Pancreas (tissue), 10 donors: ENCODE measurements around the gene PIGN. TPM values are rescaled to one million over a fixed set of nuclear protein-coding genes. Genes with fewer than 3 reads are reported as not detected.

ENCODE experiments used
- ATAC-seq, 4 donors: fragments of 200-7000 bp; cut with Tn5 transposase; one replicate each; pipeline versions ENCODE4 v1.8.0 to v1.9.1; 2020; ENCODE audit warnings: mild to moderate bottlenecking in 4 of 4, moderate library complexity in 4 of 4
- DNase-seq, 6 donors: peaks; one replicate each; pipeline ENCODE4 v3.0.0-alpha.2; 2020
- FAIRE-seq: peaks from 2 replicates; lab custom pipeline; 2012; peaks lifted over from hg19 to GRCh38; lab: Jason Lieb, UNC
- H3K27ac ChIP-seq, 4 donors: fragments of 200-600 bp; sonication (generic); 1 replicate in 3 of 4; 2 replicates in 1 of 4; pipeline versions ENCODE4 v1.5.0 to v1.8.0; 2020
- H3K27me3 ChIP-seq, 4 donors: fragments of 200-600 bp; one replicate each; pipeline ENCODE4 v1.8.0; 2021
- H3K36me3 ChIP-seq, 3 donors: fragments of 200-600 bp; sonication (generic) in 1 of 3; one replicate each; pipeline versions ENCODE4 v1.5.0 to v1.8.0; 2020 to 2021
- H3K4me1 ChIP-seq, 3 donors: fragments of 200-600 bp; one replicate each; pipeline ENCODE4 v1.8.0; 2021
- H3K4me3 ChIP-seq, 4 donors: fragments of 200-600 bp; sonication (generic) in 2 of 4; one replicate each; pipeline versions ENCODE4 v1.5.0 to v1.8.0; 2020 to 2021
- H3K9me3 ChIP-seq, 4 donors: fragments of 200-600 bp; one replicate each; pipeline ENCODE4 v1.8.0; 2021
- WGBS, 2 donors: extraction: QIAGEN DNeasy Blood & Tissue Kit; methylation state at CpG; one replicate each; pipeline ENCODE4 v1.1.7; 2013; 5-methylcytosine and 5-hydroxymethylcytosine counted together
- intact Hi-C, 3 donors: fragments of 100-400 bp; cut with DNase I; formaldehyde crosslinking; loops; one replicate each; pipeline versions ENCODE4 v1.11.1 to v1.14.2; 2022
- polyA plus RNA-seq, 2 donors: library from polyadenylated mRNA; stranded (reverse); fragments of 200-250 nt; gene quantifications; one replicate each; pipeline ENCODE4 v1.2.3, GENCODE V29; 2013
- total RNA-seq, 6 donors: library from RNA; stranded (reverse); fragmentation: NEBNext Ultra II Directional in 4 of 6; extraction: Animal tissue kit (Norgen Biotek cat#: 25700) in 4 of 6; gene quantifications; one replicate each; pipeline versions ENCODE4 v1.2.1 to v1.2.4, GENCODE V29; 2021 to 2023
- TF ChIP-seq, protein P1 (sequence below), 4 donors: fragments of 200-600 bp; sonication (generic) in 3 of 4; IDR thresholded peaks; one replicate each; pipeline versions ENCODE4 v1.5.0 to v1.8.0; 2021; ENCODE audit warnings: antibody characterized with exemption in 4 of 4
- donor health status: healthy with polysubstance abuse.
- donor health status: DM: no; HTN: no; CAD: no; lungs with moderate emphysema.
- donor health status: DM: no; HTN: no; CAD: no.
- donor health status: control.
- donor health status: control.
- donor health status: Bipolar disorder and iron deficiency.
- donor health status: DM: yes; HTN: yes; CAD: no.
- donor health status: DM: no; HTN: no; CAD: no.
- donor health status: DM: no; HTN: no; CAD: no.
- donor health status: DM: yes; HTN: yes; CAD: no.

The PIGN gene
- total and polyA plus RNA-seq, 8 donors: 3.1 to 23.1 (median 17.1) TPM

- Histone ChIP-seq H3K36me3 (no peaks in the 10 kb centered on the region), H3K27ac (no peak overlapping the region), H3K4me3 (no peak overlapping the region), H3K4me1 (no peaks in the 10 kb centered on the region), H3K9me3 (no peaks in the 10 kb centered on the region), H3K27me3 (no peaks in the 10 kb centered on the region)
- intact Hi-C loops: no loop called here
- no peak for ATAC-seq
- TF ChIP-seq, protein P1, sequence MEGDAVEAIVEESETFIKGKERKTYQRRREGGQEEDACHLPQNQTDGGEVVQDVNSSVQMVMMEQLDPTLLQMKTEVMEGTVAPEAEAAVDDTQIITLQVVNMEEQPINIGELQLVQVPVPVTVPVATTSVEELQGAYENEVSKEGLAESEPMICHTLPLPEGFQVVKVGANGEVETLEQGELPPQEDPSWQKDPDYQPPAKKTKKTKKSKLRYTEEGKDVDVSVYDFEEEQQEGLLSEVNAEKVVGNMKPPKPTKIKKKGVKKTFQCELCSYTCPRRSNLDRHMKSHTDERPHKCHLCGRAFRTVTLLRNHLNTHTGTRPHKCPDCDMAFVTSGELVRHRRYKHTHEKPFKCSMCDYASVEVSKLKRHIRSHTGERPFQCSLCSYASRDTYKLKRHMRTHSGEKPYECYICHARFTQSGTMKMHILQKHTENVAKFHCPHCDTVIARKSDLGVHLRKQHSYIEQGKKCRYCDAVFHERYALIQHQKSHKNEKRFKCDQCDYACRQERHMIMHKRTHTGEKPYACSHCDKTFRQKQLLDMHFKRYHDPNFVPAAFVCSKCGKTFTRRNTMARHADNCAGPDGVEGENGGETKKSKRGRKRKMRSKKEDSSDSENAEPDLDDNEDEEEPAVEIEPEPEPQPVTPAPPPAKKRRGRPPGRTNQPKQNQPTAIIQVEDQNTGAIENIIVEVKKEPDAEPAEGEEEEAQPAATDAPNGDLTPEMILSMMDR (IDR thresholded peaks at IDR 0.05): no peak
- no peak for FAIRE-seq
- 89 to 93% methylated on average over 2 of the region's 2 CpGs for WGBS, 2 donors
- no peak for DNase-seq
Observed at GRCh38 chr18:62018759-62019041, 168.2 kb downstream of the PIGN start.

- WGBS, 2 donors: 75% methylated on average over 9 of the region's 9 CpGs
- H3K9me3 ChIP-seq: no peaks in the 10 kb centered on the region
- DNase-seq (peak in 1 of 6 donors; percentile 4), ATAC-seq (peak in 3 of 4 donors; percentile 35 to 42 (median 42)), FAIRE-seq (no peak)
- no peaks in the 10 kb centered on the region for H3K27me3 ChIP-seq
- no peaks in the 10 kb centered on the region for H3K4me1 ChIP-seq
- no peaks in the 10 kb centered on the region for H3K36me3 ChIP-seq
- H3K27ac ChIP-seq: no peak overlapping the region
- TF ChIP-seq, protein P1 (IDR thresholded peaks at IDR 0.05): no peak
- no peak overlapping the region for H3K4me3 ChIP-seq
- intact Hi-C loops: no loop called here
Observed at GRCh38 chr18:62018034-62018758, 168.7 kb downstream of the PIGN start.

GRCh38 chr18:62017618-62018017 lies 169.2 kb downstream of the PIGN start:
- H3K36me3 ChIP-seq: no peaks in the 10 kb centered on the region
- H3K9me3 ChIP-seq: no peaks in the 10 kb centered on the region
- no peak overlapping the region for H3K4me3 ChIP-seq
- DNase-seq (no peak), FAIRE-seq (no peak), ATAC-seq (no peak)
- H3K27ac ChIP-seq: no peak overlapping the region
- TF ChIP-seq, protein P1 (IDR thresholded peaks at IDR 0.05): no peak
- WGBS, 2 donors: 80 to 85% methylated on average over 6 of the region's 6 CpGs
- no peaks in the 10 kb centered on the region for H3K4me1 ChIP-seq
- intact Hi-C loops: no loop called here
- no peaks in the 10 kb centered on the region for H3K27me3 ChIP-seq

DNA sequence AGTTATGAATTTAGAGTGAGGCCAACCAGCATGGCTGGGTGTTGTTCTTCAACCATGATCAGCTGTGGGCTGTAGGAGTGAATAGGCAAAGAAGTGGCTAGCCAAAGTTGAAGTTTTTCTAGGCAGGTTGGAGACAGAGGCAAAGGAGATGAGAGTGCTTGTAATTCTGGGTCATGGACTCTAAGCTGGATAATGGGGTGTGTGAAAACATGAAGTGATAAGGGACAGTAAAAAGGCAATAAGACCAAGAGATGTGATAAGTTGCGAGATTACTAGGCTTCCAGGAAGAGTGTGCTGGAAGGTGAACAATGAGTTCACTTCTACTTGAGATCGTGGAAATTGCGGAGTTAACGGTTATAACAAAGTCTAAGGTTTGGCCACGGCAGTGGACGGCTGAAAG lies 175.4 kb downstream of the PIGN start:
- Histone ChIP-seq H3K27me3 (no peaks in the 10 kb centered on the region), H3K4me3 (no peak overlapping the region), H3K36me3 (no peaks in the 10 kb centered on the region), H3K27ac (no peak overlapping the region), H3K4me1 (no peaks in the 10 kb centered on the region), H3K9me3 (no peaks in the 10 kb centered on the region)
- intact Hi-C loops: no loop called here
- DNase-seq (no peak), ATAC-seq (no peak), FAIRE-seq (no peak)
- 80 to 88% methylated on average over 6 of the region's 6 CpGs for WGBS, 2 donors
- TF ChIP-seq, protein P1 (IDR thresholded peaks at IDR 0.05): no peak

GRCh38 chr18:62009521-62009920 lies 177.3 kb downstream of the PIGN start:
- no peak for DNase-seq
- H3K36me3 ChIP-seq: no peaks in the 10 kb centered on the region
- no peak for ATAC-seq
- no peaks in the 10 kb centered on the region for H3K27me3 ChIP-seq
- no peaks in the 10 kb centered on the region for H3K4me1 ChIP-seq
- TF ChIP-seq, protein P1 (IDR thresholded peaks at IDR 0.05): no peak
- FAIRE-seq: no peak
- no peak overlapping the region for H3K27ac ChIP-seq
- WGBS, 2 donors: 57 to 68% methylated on average over 3 of the region's 3 CpGs
- intact Hi-C loops: no loop called here
- H3K9me3 ChIP-seq: no peaks in the 10 kb centered on the region
- H3K4me3 ChIP-seq: no peak overlapping the region
